CD4-positive, alpha-beta memory T cell (primary cell): ENCODE measurements around the gene HOXB6. TPM values are rescaled to one million over a fixed set of nuclear protein-coding genes. Genes with fewer than 3 reads are reported as not detected.

ENCODE experiments used
- CTCF ChIA-PET: fragments of 350-600 bp; sonication (Branson Sonifier 250); formaldehyde crosslinking; loops from one replicate; lab custom pipeline; 2021; ENCODE audit warnings: inconsistent platforms; ENCODE audit not compliant: partially characterized antibody; lab: Charles Lee
- POLR2A ChIA-PET: fragments of 350-600 bp; sonication (Branson Sonifier 250); formaldehyde crosslinking; loops from one replicate; lab custom pipeline; 2021; ENCODE audit not compliant: partially characterized antibody; lab: Charles Lee
- DNase-seq, 5 donors: peaks; one replicate each; pipeline versions ENCODE4 v3.0.0 to v3.0.0-alpha.2; 2020 to 2022; ENCODE audit warnings: mixed read lengths in 1 of 5
- H3K27ac ChIP-seq: one replicate; pipeline ENCODE4 v1.7.0; 2013; ENCODE audit warnings: low read depth, low read length
- H3K27me3 ChIP-seq: 2 replicates; pipeline ENCODE4 v1.7.0; 2013; ENCODE audit warnings: mild to moderate bottlenecking, low read length, moderate library complexity; ENCODE audit not compliant: insufficient read depth
- H3K36me3 ChIP-seq: 2 replicates; pipeline ENCODE4 v1.7.0; 2013; ENCODE audit warnings: mild to moderate bottlenecking, low read length, moderate library complexity; ENCODE audit not compliant: insufficient read depth
- H3K4me1 ChIP-seq: 2 replicates; pipeline ENCODE4 v1.7.0; 2013; ENCODE audit warnings: mild to moderate bottlenecking, low read length, moderate library complexity; ENCODE audit not compliant: insufficient read depth
- H3K4me3 ChIP-seq, 2 donors: one replicate each; pipeline ENCODE4 v1.7.0; 2013; ENCODE audit warnings: low read length in 2 of 2, mild to moderate bottlenecking in 1 of 2
- H3K9me3 ChIP-seq, 2 donors: one replicate each; pipeline ENCODE4 v1.7.0; 2013; ENCODE audit warnings: low read length in 2 of 2, control low read depth in 1 of 2; ENCODE audit not compliant: control insufficient read depth in 1 of 2
- H3K27ac Mint-ChIP-seq, 7 donors: one replicate each; pipeline ENCODE4 v1.8.0; 2020 to 2021; ENCODE audit warnings: mixed read lengths in 7 of 7, mild to moderate bottlenecking in 6 of 7, inconsistent platforms in 3 of 7, moderate library complexity in 3 of 7
- H3K27me3 Mint-ChIP-seq, 2 donors: one replicate each; pipeline ENCODE4 v1.8.0; 2020 to 2021; ENCODE audit warnings: mixed read lengths in 2 of 2
- H3K36me3 Mint-ChIP-seq, 2 donors: one replicate each; pipeline ENCODE4 v1.8.0; 2020 to 2021; ENCODE audit warnings: mixed read lengths in 2 of 2, inconsistent platforms in 1 of 2, mild to moderate bottlenecking in 1 of 2
- H3K4me1 Mint-ChIP-seq, 4 donors: one replicate each; pipeline ENCODE4 v1.8.0; 2020 to 2021; ENCODE audit warnings: mixed read lengths in 4 of 4, mild to moderate bottlenecking in 1 of 4
- H3K4me3 Mint-ChIP-seq, 8 donors: one replicate each; pipeline ENCODE4 v1.8.0; 2020 to 2021; ENCODE audit warnings: mixed read lengths in 8 of 8, mild to moderate bottlenecking in 7 of 8, moderate library complexity in 6 of 8, inconsistent platforms in 3 of 8
- H3K9me3 Mint-ChIP-seq, 8 donors: one replicate each; pipeline ENCODE4 v1.8.0; 2020 to 2021; ENCODE audit warnings: mixed read lengths in 8 of 8, mild to moderate bottlenecking in 5 of 8, inconsistent platforms in 3 of 8, moderate library complexity in 1 of 8
- intact Hi-C: fragments of 100-400 bp; cut with micrococcal nuclease; formaldehyde crosslinking; loops from one replicate; pipeline ENCODE4 v1.15.1; 2023
- polyA plus RNA-seq, 2 donors: library from polyadenylated mRNA; unstranded; fragments of 300-500 nt; fragmentation: Illumina TruSeq; gene quantifications; one replicate each; pipeline ENCODE4 v1.2.3, GENCODE V29; 2021
- total RNA-seq, 2 experiments: library from RNA; stranded (reverse); gene quantifications; one replicate each; pipeline ENCODE4 v1.2.3, GENCODE V29; 2021

Gene HOXB6
- total and polyA plus RNA-seq, 4 experiments from 2014 or later, result 0.38 TPM; not detected in 3

DNA sequence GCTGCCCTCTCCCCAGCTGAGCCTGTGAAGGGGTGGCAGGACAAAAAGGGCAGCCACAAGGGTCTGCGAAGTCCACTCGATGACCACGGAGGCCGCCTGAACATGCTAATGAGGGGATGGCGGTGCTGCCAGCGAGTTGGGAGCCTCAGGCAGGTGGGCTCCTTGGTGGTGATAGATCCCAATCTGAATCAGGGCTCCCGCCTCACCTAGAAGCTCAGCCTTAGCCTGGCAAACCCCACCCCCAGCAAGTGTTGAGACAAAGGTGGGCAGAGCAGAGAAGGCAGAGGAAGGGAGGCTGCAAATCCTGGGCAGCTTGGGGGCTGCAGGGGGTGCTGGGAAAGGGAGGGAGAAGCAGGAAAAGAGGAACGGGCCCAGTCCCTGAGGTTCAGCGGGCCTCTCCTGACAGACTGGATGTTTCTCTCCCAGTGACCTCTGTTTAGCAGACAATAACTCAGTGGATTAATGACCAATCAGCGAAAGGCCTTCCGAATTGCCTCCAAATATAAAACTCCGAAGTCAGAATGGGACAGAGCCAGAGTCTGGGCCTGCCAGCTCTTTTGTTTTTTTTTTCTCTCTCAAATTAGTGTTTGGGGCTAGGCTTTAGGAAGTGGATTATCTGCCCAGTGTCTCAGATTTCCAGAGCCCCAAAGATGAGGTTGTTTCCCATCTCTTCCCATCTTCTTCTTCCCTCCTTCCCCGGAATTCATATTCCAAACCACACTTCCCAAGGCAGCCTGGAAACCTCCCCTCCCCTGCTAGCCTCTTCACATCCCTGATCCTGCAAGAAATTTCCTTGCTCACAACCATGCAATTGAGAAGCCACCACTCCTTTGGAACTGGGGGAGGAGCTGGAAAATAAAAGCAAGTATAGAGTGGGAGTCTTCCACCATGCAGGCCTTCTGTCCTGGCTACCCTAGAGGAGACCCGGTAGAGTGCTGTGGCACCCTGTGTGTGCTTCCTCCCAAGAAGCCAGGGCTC lies 44.7 kb downstream of the HOXB6 start:
- ChIA-PET POLR2A (no interaction called here), CTCF (interaction anchor here (1.1 kb wide), 1 partner anchor 14 kb away, joined by 3 read pairs; no protein-coding TSS in a partner anchor)
- intact Hi-C loops, result no loop called here
- H3K27me3 Mint-ChIP-seq, result peaks cover 5 to 6% of the 10 kb centered on the region in 2 donors
- Histone ChIP-seq H3K36me3 (no peaks in the 10 kb centered on the region), H3K9me3 (no peaks in the 10 kb centered on the region), H3K4me1 (peaks cover 12% of the 10 kb centered on the region), H3K4me3 (no peak overlapping the region), H3K27ac (no peak overlapping the region), H3K27me3 (no peaks in the 10 kb centered on the region)
- no peaks in the 10 kb centered on the region for H3K9me3 Mint-ChIP-seq
- peak overlapping the region in 1 of 7 donors; percentile 14 for H3K27ac Mint-ChIP-seq
- no peak for DNase-seq
- peaks cover 9 to 13% (median 9%) of the 10 kb centered on the region in 4 donors for H3K4me1 Mint-ChIP-seq
- H3K36me3 Mint-ChIP-seq, result no peaks in the 10 kb centered on the region
- no peak overlapping the region for H3K4me3 Mint-ChIP-seq

DNA sequence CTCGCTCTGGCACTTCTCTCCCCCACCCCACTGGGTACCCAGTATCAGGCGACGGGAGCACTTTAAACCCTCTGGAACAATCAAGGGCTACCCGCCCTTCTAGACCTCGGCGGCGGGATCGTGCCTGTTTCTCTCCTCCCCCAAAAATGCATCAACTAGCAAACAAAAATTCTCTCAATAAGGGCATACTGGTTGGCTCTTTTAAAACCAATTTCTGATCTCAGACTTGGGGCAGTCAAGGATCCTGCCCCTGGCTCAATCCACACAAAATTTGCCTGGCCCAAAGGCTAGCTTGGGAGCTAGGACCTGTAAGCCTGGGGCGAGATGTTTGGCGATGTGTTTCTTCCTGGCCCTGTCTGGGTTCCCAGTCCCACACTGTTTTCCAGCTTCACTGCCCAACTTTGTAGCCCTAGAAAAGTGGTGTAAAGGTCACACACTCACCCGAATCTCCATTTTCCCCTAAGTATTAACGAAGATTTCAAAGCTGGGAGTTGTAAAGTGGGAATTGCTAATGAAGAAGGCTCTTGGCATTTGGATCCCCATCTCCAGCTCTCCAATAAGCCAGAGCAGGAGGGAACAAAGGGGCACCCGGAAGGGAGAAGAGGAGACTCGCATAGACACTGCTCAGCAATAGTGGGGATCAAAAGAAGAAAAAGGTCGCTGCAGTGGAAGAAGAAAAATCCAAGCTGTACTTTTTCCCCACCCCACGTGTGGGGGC lies 45.5 kb downstream of the HOXB6 start:
- ChIA-PET POLR2A (no interaction called here), CTCF (no interaction called here)
- Histone ChIP-seq H3K27me3 (no peaks in the 10 kb centered on the region), H3K9me3 (no peaks in the 10 kb centered on the region), H3K4me1 (peaks cover 12% of the 10 kb centered on the region), H3K27ac (no peak overlapping the region), H3K36me3 (no peaks in the 10 kb centered on the region), H3K4me3 (no peak overlapping the region)
- Mint-ChIP-seq H3K27ac (peak overlapping the region in 1 of 7 donors; percentile 12), H3K4me3 (no peak overlapping the region), H3K27me3 (peaks cover 4 to 9% of the 10 kb centered on the region in 2 donors), H3K36me3 (no peaks in the 10 kb centered on the region), H3K4me1 (peaks cover 10 to 13% (median 11%) of the 10 kb centered on the region in 4 donors), H3K9me3 (no peaks in the 10 kb centered on the region)
- intact Hi-C loops, result no loop called here
- DNase-seq, result no peak

DNA sequence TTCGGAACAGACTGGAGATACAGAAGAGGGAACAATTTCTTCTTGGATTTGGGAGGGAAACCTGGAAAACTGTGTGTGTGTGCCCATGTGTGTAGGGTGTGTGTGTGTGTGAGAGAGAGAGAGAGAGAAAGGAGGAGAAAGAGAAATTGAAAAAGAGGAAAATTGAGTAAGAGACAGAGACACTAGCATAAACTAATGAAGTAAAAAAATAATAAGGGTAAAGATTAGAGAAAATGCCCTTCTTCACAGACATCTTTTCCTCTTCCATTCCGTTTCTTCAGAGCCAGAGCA lies 46.0 kb downstream of the HOXB6 start:
- Mint-ChIP-seq H3K4me3 (no peak overlapping the region), H3K4me1 (peaks cover 10 to 13% (median 11%) of the 10 kb centered on the region in 4 donors), H3K27me3 (peaks cover 4 to 9% of the 10 kb centered on the region in 2 donors), H3K36me3 (no peaks in the 10 kb centered on the region), H3K9me3 (no peaks in the 10 kb centered on the region), H3K27ac (no peak overlapping the region)
- DNase-seq, result no peak
- H3K27ac ChIP-seq, result no peak overlapping the region
- CTCF ChIA-PET, result no interaction called here
- POLR2A ChIA-PET, result no interaction called here
- H3K27me3 ChIP-seq, result no peaks in the 10 kb centered on the region
- H3K4me1 ChIP-seq, result peaks cover 12% of the 10 kb centered on the region
- no peaks in the 10 kb centered on the region for H3K9me3 ChIP-seq
- intact Hi-C loops, result no loop called here
- H3K4me3 ChIP-seq, result no peak overlapping the region
- no peaks in the 10 kb centered on the region for H3K36me3 ChIP-seq

DNA sequence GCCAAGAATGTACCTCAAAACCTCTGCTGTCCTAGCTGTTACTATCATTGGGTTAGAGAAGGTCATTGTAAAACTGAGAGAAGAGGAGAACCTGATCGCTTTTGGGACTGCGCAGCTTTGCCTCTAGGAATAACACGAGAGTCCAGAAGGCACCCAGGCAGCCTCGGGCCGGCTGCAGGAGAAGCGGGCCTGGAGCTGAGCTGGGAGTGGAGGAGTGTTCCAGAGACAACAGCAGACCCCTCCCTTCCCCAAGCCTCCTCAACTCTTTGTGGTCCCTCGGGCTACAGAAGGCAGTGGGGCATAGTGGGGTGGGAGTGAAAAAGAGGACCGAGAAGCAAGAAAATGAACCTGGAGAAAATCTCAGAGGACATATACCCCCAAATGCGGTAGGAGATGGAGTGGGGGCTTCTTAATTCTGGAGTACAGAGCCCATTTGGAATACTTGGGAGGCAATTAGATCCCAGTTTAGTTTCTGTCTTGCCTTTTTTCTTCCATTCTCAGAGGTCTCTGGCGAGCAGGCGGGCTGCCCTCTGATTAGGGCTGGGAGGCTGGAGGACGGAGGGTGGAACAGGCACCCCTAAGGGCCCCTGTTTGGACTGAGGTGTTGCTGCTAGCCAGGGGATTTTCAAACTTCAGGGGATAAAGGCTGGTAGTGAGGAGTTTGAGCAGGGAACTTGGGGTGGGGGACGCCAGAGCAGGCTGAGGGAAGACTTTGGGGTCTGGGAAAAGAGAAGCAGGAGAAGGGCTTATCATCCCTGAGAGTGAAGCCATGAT lies 46.5 kb downstream of the HOXB6 start:
- no peaks in the 10 kb centered on the region for H3K27me3 ChIP-seq
- no peaks in the 10 kb centered on the region for H3K9me3 Mint-ChIP-seq
- H3K27me3 Mint-ChIP-seq, result peaks cover 3 to 9% of the 10 kb centered on the region in 2 donors
- ChIA-PET CTCF (interaction anchor here (1.0 to 1.5 kb wide), 3 partner anchors 10 to 65 kb away, joined by 3 to 6 read pairs (median 3); no protein-coding TSS in a partner anchor), POLR2A (interaction anchor here (0.5 to 3.3 kb wide), 4 partner anchors 11 to 695 kb away, joined by 3 to 12 read pairs (median 4); no protein-coding TSS in a partner anchor)
- peaks cover 10 to 14% (median 11%) of the 10 kb centered on the region in 4 donors for H3K4me1 Mint-ChIP-seq
- H3K27ac Mint-ChIP-seq, result peak overlapping the region in 1 of 7 donors; percentile 33
- no peak overlapping the region for H3K4me3 ChIP-seq
- DNase-seq, result no peak
- no peak overlapping the region for H3K4me3 Mint-ChIP-seq
- H3K27ac ChIP-seq, result no peak overlapping the region
- intact Hi-C loops, result no loop called here
- H3K36me3 Mint-ChIP-seq, result no peaks in the 10 kb centered on the region
- no peaks in the 10 kb centered on the region for H3K9me3 ChIP-seq
- no peaks in the 10 kb centered on the region for H3K36me3 ChIP-seq
- H3K4me1 ChIP-seq, result peaks cover 12% of the 10 kb centered on the region

DNA sequence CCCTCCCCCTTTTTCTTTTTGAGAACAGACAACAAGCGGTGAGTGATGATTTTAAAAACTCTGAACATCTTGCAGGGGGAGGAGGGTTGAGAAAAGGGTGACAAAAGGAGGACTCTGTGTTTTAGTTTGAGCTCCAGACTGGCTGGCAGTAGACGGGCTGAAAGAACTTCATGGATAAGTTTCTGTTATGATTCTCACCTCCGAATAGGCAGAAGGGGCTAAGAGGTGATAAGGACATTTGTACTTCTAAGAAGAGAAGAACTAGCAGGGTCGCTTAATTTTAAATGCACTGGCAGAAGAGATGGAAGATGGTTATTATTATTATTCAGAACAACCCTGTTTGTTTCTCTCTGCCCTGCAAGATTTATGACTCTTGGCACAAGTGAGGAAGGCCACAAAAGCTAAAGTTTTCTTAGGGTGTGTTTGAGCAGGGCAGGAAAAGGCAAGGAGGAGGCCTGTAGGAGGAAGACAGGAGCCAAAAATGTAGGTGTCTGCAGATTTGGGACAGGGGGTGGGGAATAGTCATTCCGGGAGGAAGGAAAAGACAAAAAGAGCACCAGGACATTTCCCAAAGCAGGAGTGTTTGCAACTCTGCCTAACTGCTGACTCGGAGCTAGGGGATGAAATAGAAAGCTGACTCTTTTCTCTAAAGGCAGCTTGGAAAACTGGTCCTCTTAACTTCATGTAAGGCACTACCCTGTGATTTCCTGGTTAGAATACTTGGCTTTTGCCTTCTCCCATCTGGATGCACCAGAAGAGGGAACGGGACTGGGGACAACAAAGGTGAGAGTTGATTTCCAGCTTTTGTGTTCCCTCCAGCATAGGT lies 48.0 kb downstream of the HOXB6 start:
- intact Hi-C loops, result no loop called here
- H3K4me1 ChIP-seq, result peaks cover 6% of the 10 kb centered on the region
- Mint-ChIP-seq H3K9me3 (no peaks in the 10 kb centered on the region), H3K27ac (peak overlapping the region in 1 of 7 donors; percentile 12), H3K4me1 (peaks cover 9 to 13% (median 10%) of the 10 kb centered on the region in 4 donors), H3K36me3 (no peaks in the 10 kb centered on the region), H3K4me3 (peak overlapping the region in 1 of 8 donors; percentile 33), H3K27me3 (peaks cover 2 to 9% of the 10 kb centered on the region in 2 donors)
- no peak overlapping the region for H3K4me3 ChIP-seq
- no peaks in the 10 kb centered on the region for H3K9me3 ChIP-seq
- no peaks in the 10 kb centered on the region for H3K27me3 ChIP-seq
- CTCF ChIA-PET, result interaction anchor here (1.0 to 1.5 kb wide), 5 partner anchors 8 to 64 kb away, joined by 3 to 6 read pairs (median 3); no protein-coding TSS in a partner anchor
- POLR2A ChIA-PET, result interaction anchor here (1.8 to 3.3 kb wide), 3 partner anchors 9 to 16 kb away, joined by 6 to 16 read pairs (median 12); no protein-coding TSS in a partner anchor
- H3K27ac ChIP-seq, result no peak overlapping the region
- DNase-seq, result no peak
- H3K36me3 ChIP-seq, result no peaks in the 10 kb centered on the region

DNA sequence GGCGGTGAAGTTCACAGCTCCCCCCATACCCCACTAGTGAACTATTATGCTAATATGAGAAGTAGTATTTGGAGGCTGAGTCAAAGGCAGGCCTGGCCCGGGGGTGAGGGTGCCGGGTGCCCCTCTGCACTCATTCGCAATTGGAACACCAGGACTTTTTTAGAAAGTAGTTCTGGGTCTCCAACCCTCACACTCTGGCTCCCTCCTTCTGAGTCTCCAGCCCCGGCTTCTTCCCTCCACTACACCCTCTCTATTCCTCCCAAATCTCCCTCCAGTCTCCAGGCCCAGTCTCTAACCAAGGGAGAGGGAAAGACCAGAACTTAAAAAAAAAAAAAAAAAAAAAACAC lies 48.6 kb downstream of the HOXB6 start:
- Mint-ChIP-seq H3K9me3 (no peaks in the 10 kb centered on the region), H3K4me3 (peak overlapping the region in 4 of 8 donors; percentile 33 to 78 (median 59)), H3K27me3 (peaks cover 2 to 9% of the 10 kb centered on the region in 2 donors), H3K27ac (peak overlapping the region in 1 of 7 donors; percentile 12), H3K4me1 (peaks cover 6 to 10% (median 10%) of the 10 kb centered on the region in 4 donors), H3K36me3 (no peaks in the 10 kb centered on the region)
- no peak for DNase-seq
- CTCF ChIA-PET, result interaction anchor here (0.6 to 1.4 kb wide), 3 partner anchors 43 to 219 kb away, joined by 3 to 4 read pairs (median 3); no protein-coding TSS in a partner anchor
- Histone ChIP-seq H3K9me3 (no peaks in the 10 kb centered on the region), H3K4me1 (no peaks in the 10 kb centered on the region), H3K27me3 (no peaks in the 10 kb centered on the region), H3K27ac (no peak overlapping the region), H3K4me3 (no peak overlapping the region), H3K36me3 (no peaks in the 10 kb centered on the region)
- POLR2A ChIA-PET, result interaction anchor here (1.2 to 3.3 kb wide), 5 partner anchors 9 to 50 kb away, joined by 3 to 16 read pairs (median 12); no protein-coding TSS in a partner anchor
- intact Hi-C loops, result no loop called here
